ENCODE measurements around the gene ZFP90. TPM values are rescaled to one million over a fixed set of nuclear protein-coding genes. Genes with fewer than 3 reads are reported as not detected.

Gene ZFP90
- total RNA-seq (2022) (30.4 and 32.1 TPM in 2 replicates), Bru-seq, nascent RNA (percentile 74 among the genes with signal in this experiment), BruChase-seq, experiment 1, labeled RNA remaining after a 6-hour chase (percentile 79 among the genes with signal in this experiment), BruChase-seq, experiment 2, labeled RNA remaining after a 2-hour chase (percentile 83 among the genes with signal in this experiment)
- long read RNA-seq, full-length matches to known transcripts, result 5 of 16 reads
- long read RNA-seq, partial matches to known transcripts, result 1 of 16 reads
- long read RNA-seq, other reads (novel, unspliced or antisense), result 10 of 16 reads

GRCh38 chr16:68538880-68539701 is at the start of gene ZFP90:
TSS of gene ZFP90 (plus strand) at chr16:68539291. CDS start at chr16:68539793, 502 bp downstream.
- intact Hi-C loops (cut with micrococcal nuclease; ENCODE audit: unreplicated experiment), result no loop called here

GRCh38 chr16:68490358-68490757 is 48.7 kb upstream of the ZFP90 start:
- CTCF ChIA-PET, result no interaction called here
- BruUV-seq (replicated peaks), result no TSS peak
- Mint-ChIP-seq H3K27me3 (ENCODE audit: unreplicated experiment) (no peaks in the 10 kb centered on the region), H3K36me3 (ENCODE audit: insufficient read depth, unreplicated experiment) (peaks cover 7% of the 10 kb centered on the region), H3K9me3 (ENCODE audit: low read depth, unreplicated experiment) (peaks cover 3% of the 10 kb centered on the region), H3K4me1 (ENCODE audit: low read depth, unreplicated experiment) (peaks cover 25% of the 10 kb centered on the region), H3K4me3 (ENCODE audit: low read depth, unreplicated experiment) (no peak overlapping the region), H3K27ac (ENCODE audit: unreplicated experiment) (peak overlapping the region; percentile 44)
- intact Hi-C loops (cut with micrococcal nuclease; ENCODE audit: unreplicated experiment), result no loop called here
- TF ChIP-seq CTCF (IDR thresholded peaks at IDR 0.05; ENCODE audit: unreplicated experiment), result no peak
- DNase-seq, result no peak

More at GRCh38 chr16:68538880-68539701, at the start of gene ZFP90:
- peak within 1 kb of the TSS; percentile 57 for H3K27ac Mint-ChIP-seq (ENCODE audit: unreplicated experiment)
- CTCF ChIA-PET, result no interaction called here
- no peaks in the 10 kb centered on the region for H3K27me3 Mint-ChIP-seq (ENCODE audit: unreplicated experiment)
- peak; percentile 93 for DNase-seq
- peaks cover 37% of the 10 kb centered on the region for H3K36me3 Mint-ChIP-seq (ENCODE audit: insufficient read depth, unreplicated experiment)
- H3K4me3 Mint-ChIP-seq (ENCODE audit: low read depth, unreplicated experiment), result peak within 1 kb of the TSS; percentile 84
- peaks cover 9% of the 10 kb centered on the region for H3K4me1 Mint-ChIP-seq (ENCODE audit: low read depth, unreplicated experiment)
- BruUV-seq (replicated peaks), result no TSS peak
- peaks cover 7% of the 10 kb centered on the region for H3K9me3 Mint-ChIP-seq (ENCODE audit: low read depth, unreplicated experiment)
- no peak for TF ChIP-seq CTCF (IDR thresholded peaks at IDR 0.05; ENCODE audit: unreplicated experiment)

- peaks cover 25% of the 10 kb centered on the region for H3K4me1 Mint-ChIP-seq (ENCODE audit: low read depth, unreplicated experiment)
- intact Hi-C loops (cut with micrococcal nuclease; ENCODE audit: unreplicated experiment), result no loop called here
- peaks cover 7% of the 10 kb centered on the region for H3K36me3 Mint-ChIP-seq (ENCODE audit: insufficient read depth, unreplicated experiment)
- peaks cover 3% of the 10 kb centered on the region for H3K9me3 Mint-ChIP-seq (ENCODE audit: low read depth, unreplicated experiment)
- H3K27ac Mint-ChIP-seq (ENCODE audit: unreplicated experiment), result peak overlapping the region; percentile 44
- no peak overlapping the region for H3K4me3 Mint-ChIP-seq (ENCODE audit: low read depth, unreplicated experiment)
- BruUV-seq (replicated peaks), result no TSS peak
- DNase-seq, result peak; percentile 84
- CTCF ChIA-PET, result no interaction called here
- TF ChIP-seq CTCF (IDR thresholded peaks at IDR 0.05; ENCODE audit: unreplicated experiment), result no peak
- peaks cover 4% of the 10 kb centered on the region for H3K27me3 Mint-ChIP-seq (ENCODE audit: unreplicated experiment)
Measured at GRCh38 chr16:68490829-68491575, 48.1 kb upstream of the ZFP90 start.

GRCh38 chr16:68491576-68491950 is 47.5 kb upstream of the ZFP90 start:
- intact Hi-C loops (cut with micrococcal nuclease; ENCODE audit: unreplicated experiment), result no loop called here
- Mint-ChIP-seq H3K4me1 (ENCODE audit: low read depth, unreplicated experiment) (peaks cover 25% of the 10 kb centered on the region), H3K27ac (ENCODE audit: unreplicated experiment) (peak overlapping the region; percentile 44), H3K27me3 (ENCODE audit: unreplicated experiment) (peaks cover 10% of the 10 kb centered on the region), H3K9me3 (ENCODE audit: low read depth, unreplicated experiment) (peaks cover 3% of the 10 kb centered on the region), H3K36me3 (ENCODE audit: insufficient read depth, unreplicated experiment) (peaks cover 7% of the 10 kb centered on the region), H3K4me3 (ENCODE audit: low read depth, unreplicated experiment) (no peak overlapping the region)
- DNase-seq, result no peak
- TF ChIP-seq CTCF (IDR thresholded peaks at IDR 0.05; ENCODE audit: unreplicated experiment), result no peak
- CTCF ChIA-PET, result no interaction called here
- BruUV-seq (replicated peaks), result no TSS peak

Measured in Calu3 (cell line).